ENCODE measurements around the gene TMEM117. TPM values are rescaled to one million over a fixed set of nuclear protein-coding genes. Genes with fewer than 3 reads are reported as not detected.

Gene TMEM117
- total RNA-seq, 6 experiments from 2014 or later: 2.4 to 15.3 (median 3.1) TPM

GRCh38 chr12:44206045-44206444 is 370.2 kb downstream of the TMEM117 start:
- TF ChIP-seq POLR2A (IDR thresholded peaks at IDR 0.05) (no peak), CTCF (IDR thresholded peaks at IDR 0.05) (no peak)
- ATAC-seq (no peak), DNase-seq (no peak)
- H3K27me3 ChIP-seq: no peaks in the 10 kb centered on the region
- 96% methylated on average over 3 of the region's 5 CpGs for WGBS (ENCODE audit: insufficient coverage, low coverage, low lambda C conversion rate, missing lambda C conversion rate)
- H3K4me3 ChIP-seq: no peak overlapping the region
- H3K36me3 ChIP-seq: no peaks in the 10 kb centered on the region
- no peaks in the 10 kb centered on the region for H3K4me1 ChIP-seq
- intact Hi-C loops (cut with DNase I): no loop called here
- H3K27ac ChIP-seq: no peak overlapping the region
- H3K9me3 ChIP-seq: no peaks in the 10 kb centered on the region

GRCh38 chr12:44217146-44217883 is 381.4 kb downstream of the TMEM117 start:
- 94% methylated on average over 4 of the region's 4 CpGs for WGBS (ENCODE audit: insufficient coverage, low coverage, low lambda C conversion rate, missing lambda C conversion rate)
- H3K4me1 ChIP-seq: no peaks in the 10 kb centered on the region
- ATAC-seq: no peak
- H3K36me3 ChIP-seq: no peaks in the 10 kb centered on the region
- H3K27ac ChIP-seq: no peak overlapping the region
- no peaks in the 10 kb centered on the region for H3K27me3 ChIP-seq
- H3K9me3 ChIP-seq: no peaks in the 10 kb centered on the region
- TF ChIP-seq POLR2A (IDR thresholded peaks at IDR 0.05): no peak
- no peak for TF ChIP-seq CTCF (IDR thresholded peaks at IDR 0.05)
- no peak overlapping the region for H3K4me3 ChIP-seq
- no peak for DNase-seq
- intact Hi-C loops (cut with DNase I): no loop called here

GRCh38 chr12:44223736-44224135 is 387.9 kb downstream of the TMEM117 start:
- H3K4me3 ChIP-seq: no peak overlapping the region
- H3K36me3 ChIP-seq: no peaks in the 10 kb centered on the region
- H3K27me3 ChIP-seq: no peaks in the 10 kb centered on the region
- H3K27ac ChIP-seq: no peak overlapping the region
- 43% methylated on average over 2 of the region's 2 CpGs for WGBS (ENCODE audit: insufficient coverage, low coverage, low lambda C conversion rate, missing lambda C conversion rate)
- intact Hi-C loops (cut with DNase I): no loop called here
- TF ChIP-seq POLR2A (IDR thresholded peaks at IDR 0.05) (no peak), CTCF (IDR thresholded peaks at IDR 0.05) (no peak)
- H3K4me1 ChIP-seq: no peaks in the 10 kb centered on the region
- no peak for DNase-seq
- no peaks in the 10 kb centered on the region for H3K9me3 ChIP-seq
- ATAC-seq: no peak

- Histone ChIP-seq H3K4me1 (no peaks in the 10 kb centered on the region), H3K36me3 (no peaks in the 10 kb centered on the region), H3K9me3 (no peaks in the 10 kb centered on the region), H3K27ac (no peak overlapping the region), H3K4me3 (no peak overlapping the region), H3K27me3 (no peaks in the 10 kb centered on the region)
- no peak for DNase-seq
- intact Hi-C loops (cut with DNase I): no loop called here
- 79% methylated on average over 4 of the region's 4 CpGs for WGBS (ENCODE audit: insufficient coverage, low coverage, low lambda C conversion rate, missing lambda C conversion rate)
- TF ChIP-seq CTCF (IDR thresholded peaks at IDR 0.05) (no peak), POLR2A (IDR thresholded peaks at IDR 0.05) (no peak)
- ATAC-seq: no peak
These were observed 388.7 kb downstream of the TMEM117 start for GRCh38 chr12:44224399-44225148.
